Activated CD8-positive, alpha-beta memory T cell treated with anti-CD3 and anti-CD28 coated beads, Interleukin-2, amount 50 U/mL, for 48 hours (primary cell): ENCODE measurements around the gene GRM7.

ENCODE experiments used
- DNase-seq: peaks from one replicate; pipeline ENCODE4 v3.0.0-alpha.2; 2020

Gene GRM7

GRCh38 chr3:7322957-7323669 lies 462.2 kb downstream of the GRM7 start:
- DNase-seq, result no peak

- no peak for DNase-seq
These were observed 467.4 kb downstream of the GRM7 start for GRCh38 chr3:7328339-7328738.

GRCh38 chr3:7332696-7333095 lies 471.8 kb downstream of the GRM7 start:
- no peak for DNase-seq

GRCh38 chr3:7333125-7333524 lies 472.2 kb downstream of the GRM7 start:
- no peak for DNase-seq

DNA sequence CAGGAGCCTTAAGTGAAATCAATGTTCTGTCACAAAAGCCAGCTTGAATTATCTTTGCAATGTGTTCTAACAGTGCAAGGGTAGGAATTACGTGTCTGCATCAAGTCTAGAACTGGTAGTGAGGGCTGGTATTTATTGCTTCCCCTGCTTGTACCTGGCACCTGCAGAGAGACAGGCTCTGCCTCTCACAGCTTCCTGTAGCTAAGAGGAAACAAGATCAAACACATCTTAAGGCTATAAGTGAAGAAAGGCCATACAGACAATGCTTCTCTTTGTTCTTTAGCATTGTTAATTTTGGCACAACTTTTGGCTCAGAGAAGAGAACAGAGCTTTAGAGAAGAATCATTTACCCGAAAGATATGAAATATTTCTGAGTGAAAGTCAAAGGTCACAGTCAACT lies 479.9 kb downstream of the GRM7 start:
- DNase-seq, result no peak

- DNase-seq, result no peak
These were observed 485.4 kb downstream of the GRM7 start for GRCh38 chr3:7346364-7346763.

DNA sequence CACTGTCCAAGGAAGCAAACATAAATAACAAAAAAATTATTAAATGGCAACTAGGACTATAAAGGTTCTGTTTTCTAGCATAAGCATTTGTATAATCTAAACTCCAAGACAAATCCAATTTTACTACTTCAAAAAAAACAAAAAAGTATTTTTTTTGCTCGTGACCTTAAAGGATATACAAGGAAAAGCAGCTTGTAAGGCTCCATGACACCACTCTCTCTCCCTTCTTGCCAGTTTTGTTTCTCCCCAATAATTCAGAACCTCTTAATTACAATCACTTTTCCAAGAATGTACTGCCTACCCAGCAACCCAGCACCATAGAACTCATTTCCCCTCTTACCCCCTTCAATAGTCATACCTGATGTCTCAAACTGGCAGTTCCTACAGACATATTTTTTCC lies 496.2 kb downstream of the GRM7 start:
- DNase-seq, result no peak

DNA sequence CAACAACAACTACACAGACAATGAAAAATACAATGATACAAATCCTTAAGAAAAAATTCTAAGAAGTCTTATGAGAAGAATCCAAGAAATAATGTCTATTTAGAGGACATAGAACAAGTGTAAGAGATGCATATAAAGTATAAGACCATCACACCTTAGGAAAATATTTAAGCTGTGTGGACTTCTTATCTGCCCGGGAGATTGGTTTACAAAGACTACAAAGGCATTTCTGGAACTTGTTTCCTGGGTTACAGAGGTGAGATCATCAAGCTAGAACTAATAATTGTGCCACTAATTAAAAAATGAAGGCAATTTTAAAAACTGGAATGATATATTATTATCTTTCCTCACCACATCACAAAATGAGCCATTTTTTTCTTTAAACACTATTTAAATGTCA lies 507.1 kb downstream of the GRM7 start:
- DNase-seq, result no peak

DNA sequence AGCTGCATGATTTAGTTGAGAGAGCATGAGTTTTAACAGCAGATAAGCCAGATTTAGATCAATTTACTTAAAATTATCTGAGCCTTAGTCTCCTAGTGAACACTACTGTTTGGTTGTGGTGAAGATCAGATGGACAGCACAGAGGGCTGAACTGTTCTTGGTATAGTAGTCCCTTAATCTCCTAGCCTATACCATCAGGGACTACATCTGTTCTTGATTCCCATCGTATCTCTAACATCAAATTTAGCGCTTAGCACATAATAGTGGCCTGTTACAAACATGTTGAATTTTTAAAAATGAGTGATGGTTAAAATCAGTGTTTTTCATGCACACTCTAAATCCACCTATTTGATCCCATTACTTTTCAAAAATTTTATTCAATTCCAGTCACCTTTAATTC lies 507.7 kb downstream of the GRM7 start:
- DNase-seq, result no peak

DNA sequence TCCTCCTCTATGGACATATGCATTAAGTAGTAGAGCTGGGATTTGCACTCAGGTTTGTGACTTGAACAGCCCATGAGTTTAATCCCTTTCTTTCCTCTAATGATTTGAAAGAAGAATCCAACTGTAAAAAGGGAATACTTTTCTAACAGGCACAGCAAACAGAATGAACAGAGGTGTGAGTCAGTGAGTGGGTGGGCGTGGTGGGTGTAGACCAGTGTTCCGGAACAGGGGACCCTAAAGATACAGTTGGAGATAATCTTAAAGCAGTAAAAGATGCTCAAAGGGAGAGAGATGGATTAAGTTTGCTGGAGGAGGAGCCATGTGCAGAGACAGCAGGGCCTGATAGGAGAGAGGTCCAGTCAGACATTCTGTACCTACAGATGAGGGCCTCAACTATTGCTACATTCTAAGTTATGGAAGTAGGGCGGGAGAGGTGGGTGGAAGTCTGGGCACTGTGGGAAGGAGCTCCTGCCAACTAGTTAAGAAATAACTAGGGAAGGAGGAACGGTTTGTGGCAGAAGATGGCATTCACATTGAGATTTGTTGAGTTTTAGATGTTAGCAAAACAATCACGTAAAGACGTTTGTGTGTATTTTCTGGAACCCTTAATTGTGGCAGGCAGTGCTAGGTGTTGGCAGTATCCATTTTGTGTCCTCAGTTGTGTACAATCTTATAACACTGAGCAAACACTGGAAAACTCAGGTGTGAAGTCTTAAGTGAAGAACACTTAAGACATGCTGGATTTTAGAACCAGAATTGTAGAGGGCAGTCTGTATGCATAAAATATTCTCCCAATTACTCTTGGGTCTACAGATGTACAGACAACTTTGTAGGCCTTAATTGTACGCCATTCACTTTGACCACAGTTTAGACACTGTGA lies 511.0 kb downstream of the GRM7 start:
- DNase-seq, result no peak

- no peak for DNase-seq
These were observed 516.2 kb downstream of the GRM7 start for GRCh38 chr3:7377103-7377502.

GRCh38 chr3:7381741-7382140 lies 520.8 kb downstream of the GRM7 start:
- no peak for DNase-seq

- DNase-seq, result no peak
These were observed 521.5 kb downstream of the GRM7 start for GRCh38 chr3:7382293-7383010.

DNA sequence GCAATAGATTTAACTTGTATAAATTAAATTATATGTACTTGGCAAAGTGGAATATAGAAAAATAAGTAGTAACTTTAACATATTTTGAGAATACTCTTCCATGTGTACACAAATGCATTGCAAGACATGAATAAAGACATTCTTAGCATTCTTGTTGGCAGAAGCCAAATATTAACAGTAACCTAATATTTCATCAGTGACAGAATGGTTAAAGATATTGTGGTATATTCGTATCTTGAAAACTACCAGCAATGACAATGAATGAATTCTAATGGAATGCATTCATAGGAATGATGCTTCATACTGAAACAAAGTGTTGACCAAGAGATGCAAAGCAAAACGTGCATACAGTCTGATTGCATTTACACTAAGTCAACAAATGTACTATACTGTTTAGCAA lies 524.7 kb downstream of the GRM7 start:
- no peak for DNase-seq

DNA sequence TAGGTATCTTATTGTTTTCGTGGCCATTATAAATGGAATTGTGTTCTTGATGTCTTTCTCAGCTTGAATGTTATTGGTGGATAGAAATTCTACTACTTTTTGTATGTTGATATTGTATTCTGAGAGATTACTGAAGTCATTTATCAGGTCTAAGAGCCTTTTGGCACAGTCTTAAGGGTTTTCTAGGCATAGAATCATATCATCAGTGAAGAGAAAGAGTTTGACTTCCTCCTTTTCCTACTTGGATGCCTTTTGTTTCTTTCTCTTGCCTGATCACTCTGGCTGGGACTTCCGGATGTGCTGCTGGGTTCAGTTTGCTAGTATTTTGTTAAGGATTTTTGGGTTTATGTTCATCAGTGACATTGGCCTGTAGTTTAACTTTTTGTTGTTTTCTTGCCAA lies 527.1 kb downstream of the GRM7 start:
- DNase-seq, result no peak

DNA sequence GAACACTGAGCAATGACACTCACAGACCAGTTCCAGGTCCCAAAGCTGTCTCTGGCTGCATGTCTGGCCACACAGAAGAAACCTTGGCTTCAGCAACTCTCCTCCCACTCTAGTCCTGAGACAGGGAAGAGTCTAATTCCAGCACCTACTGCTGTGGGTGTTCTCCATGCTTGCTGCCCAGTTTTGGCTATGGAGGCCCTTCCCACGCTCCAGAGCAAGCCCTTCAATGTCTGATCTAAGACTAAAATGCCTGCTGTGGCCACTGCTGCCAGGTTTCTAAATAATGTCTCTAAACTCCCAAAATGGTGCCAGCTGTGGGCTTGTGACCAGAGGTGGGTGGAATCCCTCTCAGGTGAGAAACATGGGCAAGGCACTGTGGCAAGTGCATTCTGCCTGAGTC lies 531.3 kb downstream of the GRM7 start:
- DNase-seq, result no peak

DNA sequence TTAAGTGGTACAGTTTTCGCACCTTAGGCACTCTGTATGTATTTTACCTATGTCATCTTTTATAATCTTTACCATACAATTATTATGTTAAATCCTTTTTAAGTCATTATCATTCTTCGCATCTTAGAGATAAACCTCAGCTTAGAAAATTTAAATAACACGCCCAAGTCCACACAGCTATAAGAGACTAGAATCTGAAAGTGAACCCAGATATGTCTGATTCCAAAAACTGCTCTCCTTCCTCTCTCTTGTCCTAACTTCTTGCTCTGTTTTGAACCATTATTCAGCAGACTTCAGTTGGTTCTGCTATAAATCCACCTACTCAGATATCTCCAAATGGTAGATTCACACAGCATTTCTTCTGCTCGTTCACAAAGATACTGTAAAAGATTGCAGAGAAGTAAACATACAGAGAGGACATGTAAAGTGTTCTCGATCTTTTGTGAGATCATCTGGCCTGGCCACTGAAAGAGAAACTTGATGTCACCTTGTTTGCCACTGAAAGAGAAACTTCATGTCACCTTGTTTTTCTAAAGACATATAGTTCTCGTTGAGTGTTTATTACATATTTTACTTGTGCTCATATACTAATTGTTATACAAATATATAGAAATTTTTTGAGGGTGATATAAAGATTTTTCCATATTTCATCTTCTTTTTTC lies 533.2 kb downstream of the GRM7 start:
- no peak for DNase-seq

GRCh38 chr3:7396534-7396933 lies 535.6 kb downstream of the GRM7 start:
- DNase-seq, result no peak

GRCh38 chr3:7397097-7397496 lies 536.2 kb downstream of the GRM7 start:
- no peak for DNase-seq

DNA sequence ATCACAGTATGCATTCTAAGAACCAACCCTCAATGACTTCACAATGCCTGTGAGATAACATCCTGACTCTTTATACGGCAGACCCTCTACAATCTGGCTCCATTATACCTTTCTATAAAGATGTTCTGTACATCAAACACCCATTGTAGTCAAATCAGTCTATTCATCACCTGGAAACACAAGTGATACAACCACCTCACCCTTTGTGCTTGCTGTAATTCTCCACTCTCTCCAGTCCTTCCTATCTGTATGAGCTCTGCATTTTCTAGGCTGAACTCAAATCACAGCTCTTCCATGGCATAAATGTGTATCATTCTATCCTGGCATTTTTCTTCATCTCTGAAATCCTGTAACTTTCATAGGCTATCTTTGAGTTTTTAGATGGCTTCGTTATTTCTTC lies 539.4 kb downstream of the GRM7 start:
- no peak for DNase-seq

DNA sequence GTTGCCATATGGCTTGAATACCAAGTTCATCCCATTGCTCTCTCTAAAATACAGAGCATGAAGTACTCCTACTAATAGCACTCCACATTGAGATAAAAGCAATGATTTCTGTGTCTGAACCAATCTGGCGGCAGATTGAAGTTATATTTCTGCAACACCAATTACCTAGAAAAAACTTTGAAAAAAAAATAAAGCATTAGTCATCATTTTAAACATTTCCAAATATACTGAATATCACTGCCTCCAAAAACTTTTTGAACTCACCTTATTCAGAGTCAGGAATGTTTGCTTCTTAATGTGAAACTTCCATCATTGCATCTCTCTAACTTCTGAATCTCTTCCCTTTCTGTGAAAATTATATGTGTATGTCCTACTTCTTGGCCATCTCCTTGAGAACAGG lies 540.5 kb downstream of the GRM7 start:
- no peak for DNase-seq

- DNase-seq, result no peak
These were observed 546.2 kb downstream of the GRM7 start for GRCh38 chr3:7407107-7407506.

- DNase-seq, result no peak
These were observed 549.9 kb downstream of the GRM7 start for GRCh38 chr3:7410782-7411181.
